GM12891 (cell line): ENCODE data around the gene ZDHHC7.

Experiments
- PAX5 ChIP-seq: IDR thresholded peaks from 2 replicates; pipeline ENCODE4 v1.6.1; 2011; ENCODE audit warnings: low read length, moderate library complexity, mild to moderate bottlenecking; ENCODE audit not compliant: insufficient read depth, severe bottlenecking
- POLR2A ChIP-seq: IDR thresholded peaks from 2 replicates; pipeline ENCODE4 v1.6.1; 2011; ENCODE audit warnings: low read depth, low read length, control low read depth
- POLR2AphosphoS5 ChIP-seq: IDR thresholded peaks from 2 replicates; pipeline ENCODE4 v1.6.1; 2011; ENCODE audit warnings: low read depth, low read length, control low read depth
- POU2F2 ChIP-seq: IDR thresholded peaks from 2 replicates; pipeline ENCODE4 v1.6.1; 2011; ENCODE audit warnings: low read depth, mild to moderate bottlenecking, control low read depth, low read length, moderate library complexity
- SPI1 ChIP-seq: IDR thresholded peaks from 2 replicates; pipeline ENCODE4 v1.6.1; 2011; ENCODE audit warnings: low read depth, low read length, control low read depth
- TAF1 ChIP-seq: IDR thresholded peaks from 2 replicates; pipeline ENCODE4 v1.6.1; 2011; ENCODE audit warnings: low read depth, low read length, control low read depth

DNA sequence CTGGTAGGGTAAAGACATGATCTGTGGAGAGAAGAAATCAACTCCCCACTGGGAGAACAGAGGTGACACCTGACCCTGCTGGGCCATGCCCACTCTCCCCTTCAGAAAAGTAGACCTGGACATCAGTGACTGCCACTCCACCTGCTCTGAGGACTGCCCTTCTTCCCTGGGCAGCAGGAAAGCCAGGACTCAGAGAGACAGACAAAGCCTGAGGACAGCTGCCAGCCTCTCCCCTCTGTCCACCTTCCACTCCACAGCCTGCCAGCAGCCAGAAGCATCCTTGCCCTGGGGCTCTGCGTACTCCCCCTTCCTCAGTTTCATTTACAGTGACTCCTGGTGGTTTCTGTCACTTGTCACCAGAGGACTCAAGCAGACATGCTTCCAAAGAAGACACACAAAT, 24.5 kb downstream of the ZDHHC7 start:
- no peak for TF ChIP-seq POLR2AphosphoS5
- no peak for TF ChIP-seq POLR2A
- no peak for TF ChIP-seq TAF1
- no peak for TF ChIP-seq SPI1
- TF ChIP-seq POU2F2 = no peak
- TF ChIP-seq PAX5 = no peak
